GM13976 (cell line): ENCODE data around the gene SPCS2.

Source experiments
- DNase-seq: peaks from one replicate; pipeline ENCODE4 v3.0.0; 2012; ENCODE audit warnings: low spot score
- CTCF ChIP-seq: IDR thresholded peaks from 2 replicates; pipeline ENCODE4 v1.5.1; 2012; ENCODE audit warnings: borderline replicate concordance, mild to moderate bottlenecking; ENCODE audit not compliant: insufficient read depth; ENCODE audit errors: extremely low read depth, missing control alignments, control extremely low read depth
- in situ Hi-C: fragments of 300-500 bp; cut with MboI; formaldehyde crosslinking; loops from one replicate; pipeline ENCODE4 v1.12.0; 2022; ENCODE audit warnings: low sequenced_read_pairs, mixed read lengths, inconsistent platforms; ENCODE audit not compliant: unreplicated experiment

SPCS2 gene

GRCh38 chr11:74948546-74948897 lies 544 bp upstream of the SPCS2 start:
- TF ChIP-seq CTCF = no peak
- in situ Hi-C loops = loop anchor here (10.0 to 25.0 kb wide), 2 partner anchors 66 to 264 kb away; no protein-coding TSS in a partner anchor
- DNase-seq = no peak

- in situ Hi-C loops = loop anchor here (10.0 to 25.0 kb wide), 2 partner anchors 65 to 263 kb away; no protein-coding TSS in a partner anchor
- no peak for TF ChIP-seq CTCF
- DNase-seq = no peak
Measured at GRCh38 chr11:74949753-74950137, 679 bp downstream of the SPCS2 start.

- TF ChIP-seq CTCF = no peak
- DNase-seq = peak; percentile 42
- in situ Hi-C loops = no loop called here
Measured at GRCh38 chr11:74950374-74950969, 1.4 kb downstream of the SPCS2 start.

- no peak for DNase-seq
Measured at GRCh38 chr11:74951226-74951625, 2.2 kb downstream of the SPCS2 start.

GRCh38 chr11:74952752-74953151 lies 3.7 kb downstream of the SPCS2 start:
- in situ Hi-C loops = no loop called here
- DNase-seq = no peak
- TF ChIP-seq CTCF = no peak

More at GRCh38 chr11:74951226-74951625, 2.2 kb downstream of the SPCS2 start:
- in situ Hi-C loops = no loop called here
- no peak for TF ChIP-seq CTCF

GRCh38 chr11:74953451-74953850 lies 4.4 kb downstream of the SPCS2 start:
- TF ChIP-seq CTCF = no peak
- DNase-seq = no peak
- in situ Hi-C loops = no loop called here
